HepG2 (cell line): ENCODE measurements around the gene BRCA1. TPM values are rescaled to one million over a fixed set of nuclear protein-coding genes. Genes with fewer than 3 reads are reported as not detected.

Experiments
- ATAC-seq: fragments of 200-7000 bp; cut with Tn5 transposase; 3 replicates; pipeline ENCODE4 v1.9.1; 2020; ENCODE audit warnings: mild to moderate bottlenecking, moderate library complexity
- BruUV-seq: library from RNA; stranded (reverse); fragments of 400-500 nt; replicated peaks from 2 replicates; lab custom pipeline; 2021; lab: Mats Ljungman, UMichigan
- CTCF ChIA-PET: fragments of 300-600 bp; formaldehyde crosslinking; extraction: SDS; loops from one replicate; lab custom pipeline; 2021; ENCODE audit warnings: low total read pairs, inconsistent platforms, low intra/inter-chr PET ratio; lab: Yijun Ruan, JAX
- POLR2A ChIA-PET: fragments of 350-600 bp; sonication (Branson Sonifier 250); formaldehyde crosslinking; loops from one replicate; lab custom pipeline; 2020; ENCODE audit warnings: antibody characterized with exemption, inconsistent platforms; lab: Yijun Ruan, JAX
- DNase-seq: peaks from one replicate; pipeline ENCODE4 v3.0.0-alpha.2; 2015; ENCODE audit warnings: low spot score
- FAIRE-seq: peaks from 3 replicates; lab custom pipeline; 2011; peaks lifted over from hg19 to GRCh38; lab: Jason Lieb, UNC
- H2AFZ ChIP-seq: one replicate; pipeline ENCODE4 v1.6.1; 2011; ENCODE audit warnings: low read length, inconsistent platforms
- H3K27ac ChIP-seq: fragments of 300-600 bp; 3 replicates; pipeline ENCODE4 v1.8.0; 2011; ENCODE audit warnings: mixed run types, mild to moderate bottlenecking, mixed read lengths, low read length, inconsistent platforms; ENCODE audit not compliant: insufficient read depth; ENCODE audit errors: extremely low read length
- H3K27me3 ChIP-seq, 2 experiments: fragments of 200-600 bp in 1 of 2; 2 replicates in 1 of 2; 3 replicates in 1 of 2; pipeline versions ENCODE4 v1.6.0 to v1.8.0; 2011; ENCODE audit warnings: low read length in 2 of 2, mild to moderate bottlenecking in 2 of 2, moderate library complexity in 2 of 2, inconsistent platforms in 1 of 2; ENCODE audit not compliant: insufficient read depth in 2 of 2, control insufficient read depth in 1 of 2
- H3K36me3 ChIP-seq, 2 experiments: fragments of 200-600 bp in 1 of 2; replicated peaks in 1 of 2; 2 replicates in 1 of 2; 3 replicates in 1 of 2; pipeline versions ENCODE4 v1.5.1 to v1.8.0; 2011; ENCODE audit warnings: low read length in 2 of 2, inconsistent platforms in 1 of 2; ENCODE audit not compliant: insufficient read depth in 2 of 2, control insufficient read depth in 1 of 2
- H3K4me1 ChIP-seq: 2 replicates; pipeline ENCODE4 v1.5.1; 2012; ENCODE audit warnings: low read length, inconsistent platforms; ENCODE audit not compliant: insufficient read depth
- H3K4me2 ChIP-seq: 2 replicates; pipeline ENCODE4 v1.6.0; 2011; ENCODE audit warnings: low read depth, low read length, inconsistent platforms
- H3K4me3 ChIP-seq, 3 experiments: fragments of 200-600 bp in 1 of 3; sonication (generic), shearing (Covaris generic) in 1 of 3; replicated peaks in 1 of 3; 2 replicates each; pipeline ENCODE4 v1.5.1; 2011 to 2016; ENCODE audit warnings: low read length in 3 of 3, inconsistent platforms in 2 of 3, low read depth in 2 of 3, mild to moderate bottlenecking in 2 of 3, control low read depth in 1 of 3, mixed read lengths in 1 of 3; ENCODE audit not compliant: insufficient read depth in 1 of 3
- H3K79me2 ChIP-seq: one replicate; pipeline ENCODE4 v1.6.1; 2011; ENCODE audit warnings: low read length, inconsistent platforms; ENCODE audit not compliant: insufficient read depth
- H3K9ac ChIP-seq: 2 replicates; pipeline ENCODE4 v1.6.0; 2011; ENCODE audit warnings: mild to moderate bottlenecking, low read depth, low read length, inconsistent platforms; ENCODE audit not compliant: insufficient read depth
- H3K9me3 ChIP-seq: 2 replicates; pipeline ENCODE4 v1.5.1; 2012; ENCODE audit warnings: mild to moderate bottlenecking, low read length
- H4K20me1 ChIP-seq: 2 replicates; pipeline ENCODE4 v1.6.0; 2011; ENCODE audit warnings: inconsistent platforms, mild to moderate bottlenecking, low read length, moderate library complexity; ENCODE audit not compliant: insufficient read depth
- BHLHE40 ChIP-seq: IDR thresholded peaks from 2 replicates; pipeline ENCODE4 v1.6.1; 2011; ENCODE audit warnings: low read length, improper control_type of control experiment
- FOXA3 ChIP-seq: IDR thresholded peaks from 2 replicates; pipeline ENCODE4 v1.6.1; 2016; ENCODE audit warnings: missing genetic modification reagents, missing compliant biosample characterization
- GATAD1 ChIP-seq: IDR thresholded peaks from 2 replicates; pipeline ENCODE4 v1.6.1; 2016; ENCODE audit warnings: missing genetic modification reagents, missing compliant biosample characterization
- HMG20B ChIP-seq: conservative IDR thresholded peaks from 2 replicates; pipeline ENCODE4 v1.6.1; 2016; ENCODE audit warnings: missing genetic modification reagents, missing compliant biosample characterization
- KAT7 ChIP-seq: IDR thresholded peaks from 2 replicates; pipeline ENCODE4 v1.6.1; 2018; ENCODE audit warnings: borderline replicate concordance, missing compliant biosample characterization
- KDM4B ChIP-seq: sonication (generic); formaldehyde crosslinking; IDR thresholded peaks from 2 replicates; pipeline ENCODE4 v1.4.0; 2020; ENCODE audit warnings: missing genetic modification reagents
- KLF6 ChIP-seq: IDR thresholded peaks from 2 replicates; pipeline ENCODE4 v1.8.0; 2016; ENCODE audit warnings: missing biosample characterization, missing genetic modification reagents
- NR3C1 ChIP-seq: sonication (generic); formaldehyde crosslinking; IDR thresholded peaks from 2 replicates; pipeline ENCODE4 v1.4.0; 2020; ENCODE audit warnings: missing genetic modification reagents
- RELA ChIP-seq: sonication (generic); formaldehyde crosslinking; IDR thresholded peaks from 2 replicates; pipeline ENCODE4 v1.4.0; 2020; ENCODE audit warnings: missing genetic modification reagents
- TAF1 ChIP-seq: sonication (generic); formaldehyde crosslinking; IDR thresholded peaks from 2 replicates; pipeline ENCODE4 v1.4.0; 2020; ENCODE audit warnings: missing genetic modification reagents
- ZBTB2 ChIP-seq: sonication (generic); formaldehyde crosslinking; IDR thresholded peaks from 2 replicates; pipeline ENCODE4 v1.8.0; 2022; ENCODE audit warnings: low read depth, missing genetic modification reagents
- ZBTB43 ChIP-seq: sonication (generic); formaldehyde crosslinking; conservative IDR thresholded peaks from 2 replicates; pipeline ENCODE4 v1.4.0; 2020; ENCODE audit warnings: missing genetic modification reagents
- ZNF546 ChIP-seq: sonication (generic); formaldehyde crosslinking; conservative IDR thresholded peaks from 2 replicates; pipeline ENCODE4 v1.8.1; 2023; ENCODE audit warnings: mild to moderate bottlenecking, missing genetic modification reagents
- WGBS: methylation state at CpG from one replicate; pipeline ENCODE4 v1.1.6; 2017; ENCODE audit warnings: low lambda C conversion rate; 5-methylcytosine and 5-hydroxymethylcytosine counted together
- in situ Hi-C: cut with HindIII; loops from 2 replicates; pipeline ENCODE4 v1.10.0; 2017; ENCODE audit warnings: low pct_unique_long_range_greater_than_20kb; ENCODE audit not compliant: extremely low pct_ligation_motif_present
- intact Hi-C: fragments of 100-400 bp; cut with micrococcal nuclease; formaldehyde crosslinking; loops from one replicate; pipeline ENCODE4 v1.10.0; 2022; ENCODE audit not compliant: unreplicated experiment
- polyA plus RNA-seq, 8 experiments: library from polyadenylated mRNA; depleted of rRNA in 3 of 8; stranded (reverse) in 7 of 8; unstranded in 1 of 8; fragments of >200 nt; fragmentation: Illumina TruSeq in 4 of 8; extraction: Trizol in 4 of 8; gene quantifications; 2 replicates each; pipeline versions ENCODE4 v1.2.1 to v1.2.3, GENCODE V29; 2011 to 2016; ENCODE audit warnings: low read depth in 4 of 8, missing spikeins in 1 of 8, mixed read lengths in 1 of 8; ENCODE audit not compliant: insufficient read depth in 1 of 8
- total RNA-seq, 5 experiments: library from RNA; depleted of rRNA; stranded (reverse); fragments of >200 nt; fragmentation: Illumina TruSeq; extraction: Trizol; gene quantifications; 2 replicates each; pipeline ENCODE4 v1.2.3, GENCODE V29; 2016; ENCODE audit warnings: low read depth in 1 of 5

BRCA1 gene
- total and polyA plus RNA-seq, 2 of the 13 experiments (the other 11 are each of a cell fraction or from before 2014, with no cell fraction given) = 13.3 to 37.5 TPM

- Histone ChIP-seq H3K9me3 (no peaks in the 10 kb centered on the region), H4K20me1 (no peaks in the 10 kb centered on the region), H3K4me3 (no peak overlapping the region)
- no TSS peak for BruUV-seq
- intact Hi-C loops = no loop called here
- TF ChIP-seq ZBTB2 (no peak), HMG20B (CRISPR knock-in tag) (no peak), BHLHE40 (no peak), TAF1 (no peak), KLF6 (CRISPR knock-in tag) (no peak), ZNF546 (CRISPR knock-in tag) (no peak), KAT7 (CRISPR knock-in tag) (no peak), RELA (CRISPR knock-in tag) (no peak), FOXA3 (CRISPR knock-in tag) (no peak), GATAD1 (CRISPR knock-in tag) (no peak), ZBTB43 (no peak), NR3C1 (no peak), KDM4B (CRISPR knock-in tag) (no peak)
- TF ChIP-seq, all 625 proteins: peak for 0
- Histone ChIP-seq H3K9ac (no peak overlapping the region), H3K27ac (no peak overlapping the region), H2AFZ (no peak overlapping the region), H3K4me1 (peaks cover 48% of the 10 kb centered on the region), H3K36me3 (no peaks in the 10 kb centered on the region; a peak in 1 of 5 replicates), H3K79me2 (no peaks in the 10 kb centered on the region), H3K27me3 (no peaks in the 10 kb centered on the region), H3K4me2 (no peak overlapping the region)
- DNase-seq (no peak), FAIRE-seq (no peak), ATAC-seq (no peak)
- CTCF ChIA-PET = no interaction called here
- in situ Hi-C loops = no loop called here
- POLR2A ChIA-PET = interaction anchor here (1.4 to 2.9 kb wide), 3 partner anchors 12 to 41 kb away, joined by 4 to 10 read pairs (median 9); partner anchors contain the start of gene RPL27
- WGBS = 92% methylated on average over 2 of the region's 2 CpGs
Observed at GRCh38 chr17:43039646-43040045, 85.5 kb downstream of the BRCA1 start.
